ENCODE data around the gene NBAS. TPM values are rescaled to one million over a fixed set of nuclear protein-coding genes. Genes with fewer than 3 reads are reported as not detected.
A peak's percentile ranks its signal among the peaks of the same experiment; 100 is the strongest.

The NBAS gene
- total RNA-seq, 1 donor from 2014 or later = 57.6 TPM

DNA sequence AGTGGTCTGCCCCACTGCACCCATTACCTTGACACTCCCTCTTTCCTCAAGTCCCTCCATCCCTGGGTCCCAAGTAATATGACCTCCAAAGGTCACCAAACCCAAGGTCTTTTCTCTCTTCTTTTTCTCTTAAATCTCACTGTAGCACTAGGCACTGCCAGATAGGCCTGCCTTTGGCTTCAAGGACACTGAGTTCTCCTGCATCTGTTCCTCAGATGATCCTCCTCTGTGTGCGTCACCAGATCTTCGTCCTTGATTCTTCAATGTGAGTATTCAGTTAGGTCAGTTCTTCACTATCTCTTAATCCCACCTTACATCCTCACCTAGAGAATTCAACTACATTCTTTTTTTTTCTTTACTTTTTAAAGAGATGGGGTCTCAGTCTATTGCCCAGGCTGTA is 249.2 kb downstream of the NBAS start:
- no peak overlapping the region for H3K9ac ChIP-seq (ENCODE audit: low read length)
- no peak overlapping the region for H3K27ac Mint-ChIP-seq (ENCODE audit: unreplicated experiment)
- H3K79me2 ChIP-seq (ENCODE audit: insufficient read depth, low read length) = no peaks in the 10 kb centered on the region

GRCh38 chr2:15311201-15311907 is 249.8 kb downstream of the NBAS start:
- peak; percentile 36 for DNase-seq (ENCODE audit: low read depth)
- no peaks in the 10 kb centered on the region for H3K36me3 ChIP-seq (ENCODE audit: insufficient read depth, low read length)
- peaks cover 40% of the 10 kb centered on the region for H4K20me1 ChIP-seq (ENCODE audit: insufficient read depth, low read length)
- no peak overlapping the region for H3K4me3 ChIP-seq (ENCODE audit: insufficient read depth, low read depth, low read length)
- H3K4me3 Mint-ChIP-seq (ENCODE audit: unreplicated experiment) = no peak overlapping the region
- H3K9ac ChIP-seq (ENCODE audit: low read length) = no peak overlapping the region
- no peaks in the 10 kb centered on the region for H3K4me1 ChIP-seq (ENCODE audit: insufficient read depth, low read length)
- no peaks in the 10 kb centered on the region for H3K27me3 Mint-ChIP-seq (ENCODE audit: low read depth, unreplicated experiment)
- H3K27ac Mint-ChIP-seq (ENCODE audit: unreplicated experiment) = no peak overlapping the region
- H3K4me2 ChIP-seq (ENCODE audit: low read length) = no peak overlapping the region
- H2AFZ ChIP-seq (ENCODE audit: low read depth, low read length) = no peak overlapping the region
- no peak overlapping the region for H3K27ac ChIP-seq (ENCODE audit: low read depth, low read length)
- H3K27me3 ChIP-seq (ENCODE audit: insufficient read depth, low read length) = no peaks in the 10 kb centered on the region
- no peaks in the 10 kb centered on the region for H3K79me2 ChIP-seq (ENCODE audit: insufficient read depth, low read length)
- no peaks in the 10 kb centered on the region for H3K9me3 Mint-ChIP-seq (ENCODE audit: unreplicated experiment)
- H3K9me3 ChIP-seq (ENCODE audit: insufficient read depth, low read depth, low read length) = no peaks in the 10 kb centered on the region
- peaks cover 12% of the 10 kb centered on the region for H3K36me3 Mint-ChIP-seq (ENCODE audit: low read depth, unreplicated experiment)
- FAIRE-seq = no peak
- TF ChIP-seq, protein P1, sequence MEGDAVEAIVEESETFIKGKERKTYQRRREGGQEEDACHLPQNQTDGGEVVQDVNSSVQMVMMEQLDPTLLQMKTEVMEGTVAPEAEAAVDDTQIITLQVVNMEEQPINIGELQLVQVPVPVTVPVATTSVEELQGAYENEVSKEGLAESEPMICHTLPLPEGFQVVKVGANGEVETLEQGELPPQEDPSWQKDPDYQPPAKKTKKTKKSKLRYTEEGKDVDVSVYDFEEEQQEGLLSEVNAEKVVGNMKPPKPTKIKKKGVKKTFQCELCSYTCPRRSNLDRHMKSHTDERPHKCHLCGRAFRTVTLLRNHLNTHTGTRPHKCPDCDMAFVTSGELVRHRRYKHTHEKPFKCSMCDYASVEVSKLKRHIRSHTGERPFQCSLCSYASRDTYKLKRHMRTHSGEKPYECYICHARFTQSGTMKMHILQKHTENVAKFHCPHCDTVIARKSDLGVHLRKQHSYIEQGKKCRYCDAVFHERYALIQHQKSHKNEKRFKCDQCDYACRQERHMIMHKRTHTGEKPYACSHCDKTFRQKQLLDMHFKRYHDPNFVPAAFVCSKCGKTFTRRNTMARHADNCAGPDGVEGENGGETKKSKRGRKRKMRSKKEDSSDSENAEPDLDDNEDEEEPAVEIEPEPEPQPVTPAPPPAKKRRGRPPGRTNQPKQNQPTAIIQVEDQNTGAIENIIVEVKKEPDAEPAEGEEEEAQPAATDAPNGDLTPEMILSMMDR (IDR thresholded peaks at IDR 0.05; ENCODE audit: insufficient read depth, low read depth, low read length) = no peak
- TF ChIP-seq EZH2 (IDR thresholded peaks at IDR 0.05; ENCODE audit: insufficient read depth, low read length) = no peak
- H3K4me1 Mint-ChIP-seq (ENCODE audit: low read depth, unreplicated experiment) = peaks cover 12% of the 10 kb centered on the region

More for the DNA sequence above, 249.2 kb downstream of the NBAS start:
- Histone ChIP-seq H3K9me3 (ENCODE audit: insufficient read depth, low read depth, low read length) (no peaks in the 10 kb centered on the region), H3K36me3 (ENCODE audit: insufficient read depth, low read length) (no peaks in the 10 kb centered on the region), H4K20me1 (ENCODE audit: insufficient read depth, low read length) (peaks cover 38% of the 10 kb centered on the region), H3K27ac (ENCODE audit: low read depth, low read length) (no peak overlapping the region), H3K27me3 (ENCODE audit: insufficient read depth, low read length) (no peaks in the 10 kb centered on the region), H3K4me2 (ENCODE audit: low read length) (no peak overlapping the region), H3K4me3 (ENCODE audit: insufficient read depth, low read depth, low read length) (no peak overlapping the region), H3K4me1 (ENCODE audit: insufficient read depth, low read length) (no peaks in the 10 kb centered on the region), H2AFZ (ENCODE audit: low read depth, low read length) (no peak overlapping the region)
- Mint-ChIP-seq H3K4me3 (ENCODE audit: unreplicated experiment) (no peak overlapping the region), H3K4me1 (ENCODE audit: low read depth, unreplicated experiment) (peaks cover 12% of the 10 kb centered on the region), H3K9me3 (ENCODE audit: unreplicated experiment) (no peaks in the 10 kb centered on the region), H3K27me3 (ENCODE audit: low read depth, unreplicated experiment) (no peaks in the 10 kb centered on the region), H3K36me3 (ENCODE audit: low read depth, unreplicated experiment) (peaks cover 12% of the 10 kb centered on the region)
- no peak for DNase-seq (ENCODE audit: low read depth)
- no peak for TF ChIP-seq EZH2 (IDR thresholded peaks at IDR 0.05; ENCODE audit: insufficient read depth, low read length)
- TF ChIP-seq, protein P1 (IDR thresholded peaks at IDR 0.05; ENCODE audit: insufficient read depth, low read depth, low read length) = no peak
- no peak for FAIRE-seq

GRCh38 chr2:15307526-15307925 is 253.6 kb downstream of the NBAS start:
- no peaks in the 10 kb centered on the region for H3K79me2 ChIP-seq (ENCODE audit: insufficient read depth, low read length)
- H3K4me2 ChIP-seq (ENCODE audit: low read length) = no peak overlapping the region
- H3K36me3 ChIP-seq (ENCODE audit: insufficient read depth, low read length) = no peaks in the 10 kb centered on the region
- H3K9me3 Mint-ChIP-seq (ENCODE audit: unreplicated experiment) = no peaks in the 10 kb centered on the region
- no peak overlapping the region for H3K4me3 ChIP-seq (ENCODE audit: insufficient read depth, low read depth, low read length)
- H3K36me3 Mint-ChIP-seq (ENCODE audit: low read depth, unreplicated experiment) = peaks cover 30% of the 10 kb centered on the region
- H3K9me3 ChIP-seq (ENCODE audit: insufficient read depth, low read depth, low read length) = no peaks in the 10 kb centered on the region
- H4K20me1 ChIP-seq (ENCODE audit: insufficient read depth, low read length) = peaks cover 19% of the 10 kb centered on the region
- no peaks in the 10 kb centered on the region for H3K4me1 ChIP-seq (ENCODE audit: insufficient read depth, low read length)
- no peak overlapping the region for H3K4me3 Mint-ChIP-seq (ENCODE audit: unreplicated experiment)
- no peak overlapping the region for H2AFZ ChIP-seq (ENCODE audit: low read depth, low read length)
- no peaks in the 10 kb centered on the region for H3K27me3 ChIP-seq (ENCODE audit: insufficient read depth, low read length)
- DNase-seq (ENCODE audit: low read depth) (no peak), FAIRE-seq (no peak)
- no peak overlapping the region for H3K27ac ChIP-seq (ENCODE audit: low read depth, low read length)
- peaks cover 11% of the 10 kb centered on the region for H3K4me1 Mint-ChIP-seq (ENCODE audit: low read depth, unreplicated experiment)
- no peak overlapping the region for H3K27ac Mint-ChIP-seq (ENCODE audit: unreplicated experiment)
- no peak overlapping the region for H3K9ac ChIP-seq (ENCODE audit: low read length)
- H3K27me3 Mint-ChIP-seq (ENCODE audit: low read depth, unreplicated experiment) = no peaks in the 10 kb centered on the region
- TF ChIP-seq, protein P1 (IDR thresholded peaks at IDR 0.05; ENCODE audit: insufficient read depth, low read depth, low read length) = no peak
- TF ChIP-seq EZH2 (IDR thresholded peaks at IDR 0.05; ENCODE audit: insufficient read depth, low read length) = no peak

All from astrocyte (in vitro differentiated cells and primary cell).